MV-4-11 (cell line): ENCODE measurements around the gene DENND4B.

Experiments used
- DNase-seq: peaks from one replicate; lab custom pipeline; 2025; lab: John Stamatoyannopoulos, UW

The DENND4B gene

DNA sequence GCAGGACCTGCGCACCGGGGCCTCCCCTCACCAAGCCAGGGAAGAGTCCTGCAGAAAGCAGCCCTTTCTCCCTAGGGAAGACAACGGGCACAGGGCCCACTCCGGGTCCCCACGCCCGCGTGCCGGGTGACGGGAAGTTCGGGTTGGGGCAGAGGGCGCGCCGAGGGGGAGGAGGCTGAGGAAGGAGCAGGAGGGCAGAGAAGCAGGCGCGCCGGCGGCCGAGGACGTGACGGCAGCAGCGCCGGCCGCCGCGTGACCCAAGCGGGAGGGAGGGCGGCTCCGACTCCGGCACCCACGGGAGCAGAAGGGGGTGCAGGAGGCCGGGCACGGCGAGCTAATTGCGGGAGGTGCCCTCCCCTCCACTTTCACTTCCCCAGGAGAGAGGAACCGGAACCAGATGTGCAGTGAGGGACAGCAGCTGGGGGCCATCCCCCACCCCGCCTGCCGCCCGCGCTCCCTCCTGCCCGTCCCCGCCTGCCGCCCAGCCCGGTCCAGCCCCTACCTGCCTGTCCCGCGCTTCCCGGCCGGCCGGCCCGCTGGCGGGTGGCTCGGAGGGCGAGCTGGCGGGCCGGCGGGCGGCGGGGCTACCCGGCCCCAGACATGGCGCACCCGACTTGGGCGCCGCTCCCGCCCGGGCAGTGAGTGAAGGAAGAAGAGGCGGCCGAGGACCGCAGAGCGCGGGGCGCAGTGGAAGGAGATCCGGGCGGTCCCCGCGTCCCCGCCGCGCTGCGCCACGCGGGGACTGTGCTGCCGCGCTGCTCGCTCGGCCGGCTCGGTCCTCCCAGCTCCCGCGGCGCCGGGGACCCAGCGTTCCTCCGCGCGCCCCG is 510 bp downstream of the DENND4B start:
- DNase-seq, result peak; percentile 95

DNA sequence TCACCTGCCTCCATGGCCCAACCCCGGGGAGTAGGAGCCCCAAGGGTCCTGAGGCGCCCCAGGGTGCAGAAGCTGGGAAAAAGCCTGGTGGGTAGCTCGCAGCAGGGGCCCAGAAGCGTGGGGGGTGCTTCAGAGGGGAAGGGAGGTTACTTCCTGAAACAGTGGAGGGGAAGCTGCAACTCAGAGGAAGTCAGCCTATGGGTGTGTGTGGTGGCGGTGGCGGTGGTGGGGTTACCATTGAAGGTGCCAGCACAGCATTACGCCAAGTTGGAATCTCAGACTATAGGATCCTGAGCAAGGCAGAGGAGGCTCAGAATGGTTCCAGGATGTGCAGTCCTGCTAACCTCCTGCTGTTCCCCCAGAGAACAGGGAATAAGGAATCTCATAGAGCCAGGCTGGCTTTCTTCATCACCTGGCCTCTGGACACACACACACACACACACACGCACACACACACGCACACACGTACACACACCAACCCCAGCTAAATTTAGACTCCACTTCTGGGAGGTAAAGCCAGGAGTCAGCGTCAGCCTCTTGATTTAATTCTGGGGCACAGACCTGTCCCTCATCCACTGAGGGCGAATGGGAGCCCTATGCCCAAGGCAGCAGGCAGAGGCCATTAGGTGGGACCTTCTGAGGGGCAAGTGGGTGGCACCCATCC is 1.3 kb downstream of the DENND4B start:
- peak; percentile 89 for DNase-seq

DNA sequence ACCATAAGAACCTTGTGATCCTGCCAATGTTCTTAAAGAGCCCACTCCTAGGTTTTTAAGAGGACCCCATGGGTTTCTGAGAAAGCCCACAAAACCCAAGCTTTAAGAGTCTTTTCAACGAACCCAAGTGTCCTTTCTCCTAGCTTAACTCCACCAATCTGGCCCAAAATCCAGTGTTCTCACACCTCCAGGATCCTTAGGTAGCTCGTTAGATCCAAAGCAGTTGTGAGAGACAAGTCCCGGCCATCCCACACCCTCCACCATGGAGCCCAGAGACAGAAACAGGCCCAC is 1.7 kb downstream of the DENND4B start:
- no peak for DNase-seq

DNA sequence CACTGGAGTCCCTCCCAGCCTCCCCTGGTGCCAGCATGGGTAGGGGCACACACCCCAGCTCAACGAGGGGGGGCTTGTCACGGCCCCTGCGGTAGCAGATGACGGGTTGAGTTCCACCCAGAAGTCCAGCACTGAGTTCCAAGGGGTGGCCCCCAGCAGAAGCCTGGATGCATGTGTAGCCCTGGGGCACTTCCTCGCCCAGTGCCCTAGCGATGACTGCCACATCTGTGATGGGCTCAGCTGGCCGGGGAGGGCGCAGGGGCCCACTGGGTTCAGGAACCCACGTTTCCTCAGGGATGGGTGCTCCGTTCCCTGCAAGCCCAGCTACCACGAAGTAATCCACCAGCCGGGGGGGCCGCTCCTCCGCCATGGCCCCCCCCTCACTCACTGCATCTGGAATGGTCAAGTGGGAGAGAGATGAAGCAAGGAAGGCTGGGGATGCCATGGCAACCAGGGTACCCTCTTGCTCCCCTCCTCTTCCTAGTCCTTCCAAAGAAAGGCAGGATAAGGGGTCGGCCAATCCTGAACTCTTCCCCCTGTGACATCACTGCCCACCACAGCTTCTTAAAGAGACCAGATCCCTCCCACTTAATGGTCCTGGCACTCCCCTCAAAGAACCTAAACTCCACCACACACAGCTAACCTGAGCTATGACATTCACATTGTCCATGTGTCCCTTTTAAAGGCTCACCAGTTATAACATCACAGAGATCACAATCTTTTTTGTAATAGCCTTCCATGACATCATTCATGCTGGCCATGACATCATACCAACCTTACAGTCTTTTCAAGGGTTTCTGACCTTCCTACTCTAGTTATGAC is 2.3 kb downstream of the DENND4B start:
- DNase-seq, result peak; percentile 50

DNA sequence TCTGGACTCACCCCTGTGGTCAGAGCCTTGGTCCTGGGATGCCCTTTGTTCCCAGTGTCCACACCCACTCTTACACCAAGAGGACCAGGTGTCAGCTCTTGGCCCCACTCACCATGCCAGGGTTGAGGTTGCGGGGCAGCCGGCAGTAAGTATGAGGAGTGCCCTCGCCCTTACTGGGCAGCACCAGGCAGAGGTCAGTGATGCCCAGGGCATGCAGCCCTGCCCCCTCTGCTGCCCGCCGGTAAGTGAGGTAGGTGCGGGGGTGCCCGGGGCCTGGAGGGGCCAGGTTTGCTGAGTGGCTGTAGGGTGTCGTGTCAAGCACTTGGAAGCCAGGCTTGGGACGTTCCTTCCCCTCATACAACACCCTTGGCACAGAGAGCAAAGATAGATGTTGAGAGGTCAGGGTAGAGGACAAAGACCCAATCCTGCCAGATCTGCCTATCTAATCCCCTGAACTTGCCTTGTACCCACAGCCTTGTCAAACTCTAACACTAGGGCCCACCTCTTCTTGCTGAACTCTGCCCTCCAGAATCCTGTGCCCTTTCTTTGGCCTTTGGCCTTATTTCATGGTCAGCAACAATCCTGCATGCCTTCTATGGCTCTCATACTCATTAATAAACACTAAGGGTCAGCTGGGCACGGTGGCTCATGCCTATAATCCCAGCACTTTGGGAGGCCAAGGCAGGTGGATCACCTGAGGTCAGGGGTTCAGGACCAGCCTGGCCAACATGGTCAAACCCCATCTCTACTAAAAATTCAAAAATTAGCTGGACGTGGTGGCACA is 3.6 kb downstream of the DENND4B start:
- no peak for DNase-seq

DNA sequence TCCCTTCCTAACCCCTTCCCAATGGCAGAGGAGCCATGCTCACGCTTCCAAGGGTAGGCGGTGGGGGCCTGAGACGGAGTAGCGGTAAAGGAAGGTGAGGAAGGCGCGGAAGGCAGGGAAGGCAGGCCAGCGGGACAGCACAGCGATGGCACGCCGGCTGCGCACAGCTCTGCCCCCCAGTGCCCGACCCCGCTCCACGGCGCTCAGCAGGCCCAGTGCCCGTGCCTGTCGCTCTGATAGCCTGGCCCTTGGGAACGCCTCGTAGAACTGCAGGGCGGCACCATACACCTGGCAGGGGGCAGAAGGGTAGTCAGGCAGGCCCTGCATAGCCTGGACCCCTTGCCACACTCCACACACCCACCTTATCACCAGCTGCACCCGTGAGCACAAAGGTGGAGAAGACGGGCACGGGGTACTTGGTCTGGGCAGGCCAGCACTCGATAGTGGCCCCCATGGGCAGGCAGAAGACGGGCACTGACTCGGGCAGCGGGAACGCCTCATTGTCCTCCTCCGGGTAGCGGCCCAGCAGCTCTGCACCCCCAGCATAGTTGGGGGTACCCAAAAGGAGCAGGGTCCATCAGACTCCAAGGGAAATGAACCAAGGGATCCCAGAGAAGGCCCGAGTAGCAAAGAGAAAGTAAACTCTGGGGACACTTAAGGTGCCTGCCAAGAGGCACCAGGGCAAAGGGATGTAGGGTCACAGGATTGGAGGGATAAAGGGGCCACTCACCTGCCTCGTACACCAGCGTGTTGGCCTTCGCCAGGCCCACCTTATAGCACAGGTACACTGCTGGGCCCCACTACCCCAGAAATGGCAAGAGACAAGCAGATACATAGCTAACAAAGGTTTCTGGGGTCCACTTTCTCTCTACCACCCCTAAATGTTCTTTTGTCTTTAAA is 4.4 kb downstream of the DENND4B start:
- DNase-seq, result no peak

DNA sequence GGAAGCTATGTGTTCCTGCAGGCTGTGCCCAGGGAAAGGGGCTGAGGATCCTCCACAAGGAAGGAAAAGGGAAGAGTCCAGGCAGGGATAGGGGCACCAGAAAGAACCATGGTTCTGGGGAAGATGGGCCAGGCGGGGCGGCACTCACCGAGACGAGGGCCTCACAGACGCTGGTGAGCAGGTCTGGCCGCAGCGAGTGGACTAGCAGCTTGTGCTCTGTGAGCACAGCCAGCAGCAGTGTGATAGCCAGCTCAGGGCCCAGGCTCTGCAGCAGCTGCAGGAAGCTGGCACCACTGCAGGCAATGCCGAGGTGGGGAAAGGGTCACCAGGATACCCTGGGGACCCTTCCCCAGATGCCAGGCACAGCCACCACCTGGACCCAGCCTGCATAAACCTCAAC is 5.8 kb downstream of the DENND4B start:
- no peak for DNase-seq

DNA sequence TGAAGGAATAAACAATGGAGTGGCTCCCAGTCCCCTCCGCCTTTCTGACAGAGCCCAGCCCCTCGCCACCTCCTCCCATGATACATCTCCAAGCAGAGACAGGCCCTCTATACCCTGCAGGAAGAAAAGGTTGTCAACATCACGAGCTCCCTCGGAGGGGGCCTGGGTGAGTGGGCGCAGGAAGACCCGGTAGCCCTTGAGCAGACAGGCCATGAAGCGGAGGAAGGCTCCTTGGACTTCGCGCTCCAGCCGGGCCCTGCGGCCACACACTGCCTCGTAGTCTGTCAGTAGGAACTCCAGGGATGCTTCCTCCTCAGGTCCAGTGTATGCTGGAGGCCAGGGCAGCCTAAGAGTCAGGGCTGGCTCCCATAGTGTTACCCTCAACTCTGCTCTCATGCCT is 7.0 kb downstream of the DENND4B start:
- no peak for DNase-seq

DNA sequence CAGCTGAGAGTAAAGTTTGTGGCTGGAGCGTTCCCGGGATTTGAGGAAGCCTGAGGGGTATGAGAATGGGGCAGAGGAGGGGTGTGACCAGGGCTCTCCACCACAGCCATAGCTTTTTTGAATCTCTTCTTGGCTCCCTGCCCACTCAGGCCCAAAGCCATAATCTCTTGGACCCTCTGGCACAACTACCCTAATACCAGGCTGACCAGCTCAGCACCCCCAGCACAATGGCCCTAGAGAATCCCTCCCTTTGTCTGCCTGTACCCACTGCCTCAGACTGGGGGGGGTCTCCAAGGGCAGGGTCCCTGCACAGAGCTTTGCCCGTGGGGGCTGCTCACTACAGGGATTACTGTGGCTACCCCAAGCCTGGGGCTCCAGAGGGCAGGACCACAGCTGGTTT is 7.5 kb downstream of the DENND4B start:
- no peak for DNase-seq

DNA sequence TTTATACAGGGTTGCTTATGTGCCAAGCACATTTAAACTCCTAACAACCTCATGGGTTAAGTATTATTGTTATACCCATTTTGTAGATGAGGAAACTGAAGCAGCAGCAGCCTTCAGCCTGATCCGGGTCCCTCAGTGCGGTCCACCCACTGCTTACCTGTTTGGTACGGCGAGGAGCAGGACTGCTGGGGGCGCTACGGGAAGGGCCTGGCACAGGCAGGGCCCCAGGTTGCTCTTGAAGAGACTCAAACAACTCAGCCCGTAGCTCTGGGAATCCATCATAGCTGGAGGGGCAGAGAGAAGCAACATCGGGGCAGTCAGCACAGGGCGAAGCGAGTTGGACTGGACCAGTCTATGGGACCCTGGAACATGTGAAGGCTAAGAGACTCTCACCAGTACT is 9.2 kb downstream of the DENND4B start:
- DNase-seq, result no peak

DNA sequence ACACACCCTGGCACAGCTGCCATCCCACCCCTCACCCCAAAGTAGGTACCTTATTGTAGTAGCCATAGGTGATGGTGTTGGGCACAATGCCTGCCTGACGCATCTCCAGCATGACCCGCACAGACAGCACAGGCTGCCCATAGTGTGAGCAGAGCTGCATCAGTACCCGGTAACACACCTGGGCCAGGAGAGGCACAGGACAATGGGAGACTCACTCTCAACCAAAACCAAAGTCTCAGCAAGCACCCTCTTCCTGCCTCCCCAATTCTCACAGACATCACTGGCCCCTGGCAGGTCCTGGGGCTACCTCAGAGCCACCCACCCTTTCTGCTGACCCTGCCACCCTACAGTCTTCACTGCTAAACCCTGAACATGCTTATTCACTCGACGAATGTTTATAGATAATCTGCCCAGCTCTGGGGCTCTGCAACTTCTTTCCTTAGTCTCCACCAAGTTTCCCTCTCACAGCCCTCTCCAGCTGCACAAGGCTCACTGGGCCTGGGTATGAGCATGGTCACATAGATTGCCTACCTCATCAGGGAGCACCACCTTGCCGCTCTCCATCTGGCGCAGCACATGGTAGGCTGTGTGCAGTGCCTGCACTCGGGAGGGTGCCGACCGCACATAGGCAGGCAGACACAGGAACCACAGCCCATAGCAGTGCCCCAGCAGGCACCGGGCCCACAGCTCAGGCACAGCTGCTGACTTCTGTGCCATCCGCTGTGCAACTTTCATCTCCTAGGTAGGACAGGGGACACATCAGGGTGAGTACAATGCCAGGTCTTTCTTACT is 10.3 kb downstream of the DENND4B start:
- no peak for DNase-seq

DNA sequence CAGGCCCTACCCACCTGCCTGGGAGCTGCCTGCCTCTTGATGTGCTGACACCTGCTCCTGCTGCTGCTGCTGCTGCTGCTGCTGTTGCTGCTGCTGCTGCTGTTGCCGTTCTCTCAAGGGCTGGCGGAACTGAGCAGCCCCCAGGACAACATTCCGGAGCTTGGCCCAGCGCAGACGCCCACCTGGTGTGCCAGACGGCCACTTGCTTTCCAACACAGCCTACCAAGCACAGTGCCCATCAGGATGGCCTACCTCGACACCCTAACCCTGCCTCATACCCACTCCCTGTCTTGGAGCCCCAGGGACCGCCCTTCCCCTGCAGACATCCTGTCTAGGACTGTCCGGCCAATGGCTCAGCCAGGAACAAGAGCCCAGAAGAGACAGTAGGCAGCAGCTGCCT is 11.8 kb downstream of the DENND4B start:
- no peak for DNase-seq

DNA sequence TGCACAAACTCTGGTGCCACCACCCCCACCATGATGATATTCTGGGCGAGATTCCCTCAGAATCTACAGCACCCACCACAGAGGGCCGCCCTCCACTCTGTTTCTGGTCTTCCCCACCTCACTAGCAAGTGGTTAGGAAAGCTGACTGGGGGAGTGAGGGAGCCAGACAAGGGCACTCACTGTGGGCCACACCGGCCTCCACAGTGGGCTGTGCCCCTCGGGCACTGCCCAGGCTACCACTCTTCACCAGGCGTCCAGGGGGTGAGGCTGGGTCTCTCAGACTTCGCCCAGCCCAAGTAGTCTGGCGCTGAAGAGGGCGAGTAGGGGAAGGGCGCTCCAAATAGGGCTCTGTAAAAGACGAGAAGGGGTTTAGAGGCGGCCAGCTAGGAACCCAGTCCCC is 12.6 kb downstream of the DENND4B start:
- no peak for DNase-seq

DNA sequence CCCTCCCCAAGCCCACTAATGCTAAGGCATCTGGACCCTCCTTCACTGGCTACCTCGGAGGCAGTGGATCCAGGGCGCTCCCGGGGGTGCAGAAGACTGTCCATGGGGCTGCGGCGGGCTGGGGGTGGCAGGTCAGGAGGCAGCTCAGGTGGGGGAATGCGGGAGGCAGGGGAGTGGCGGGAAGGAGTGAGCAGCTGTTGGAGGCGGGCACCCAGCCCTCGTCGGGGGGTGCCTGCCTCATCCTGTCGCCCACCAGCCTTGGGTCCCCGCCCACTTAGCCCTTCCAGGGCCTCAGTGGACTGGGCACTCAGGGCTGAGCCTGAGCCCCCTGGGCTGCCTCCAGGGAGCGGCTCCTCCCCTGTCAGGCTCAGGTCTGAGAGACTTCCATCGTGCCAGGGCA is 13.1 kb downstream of the DENND4B start:
- DNase-seq, result no peak

DNA sequence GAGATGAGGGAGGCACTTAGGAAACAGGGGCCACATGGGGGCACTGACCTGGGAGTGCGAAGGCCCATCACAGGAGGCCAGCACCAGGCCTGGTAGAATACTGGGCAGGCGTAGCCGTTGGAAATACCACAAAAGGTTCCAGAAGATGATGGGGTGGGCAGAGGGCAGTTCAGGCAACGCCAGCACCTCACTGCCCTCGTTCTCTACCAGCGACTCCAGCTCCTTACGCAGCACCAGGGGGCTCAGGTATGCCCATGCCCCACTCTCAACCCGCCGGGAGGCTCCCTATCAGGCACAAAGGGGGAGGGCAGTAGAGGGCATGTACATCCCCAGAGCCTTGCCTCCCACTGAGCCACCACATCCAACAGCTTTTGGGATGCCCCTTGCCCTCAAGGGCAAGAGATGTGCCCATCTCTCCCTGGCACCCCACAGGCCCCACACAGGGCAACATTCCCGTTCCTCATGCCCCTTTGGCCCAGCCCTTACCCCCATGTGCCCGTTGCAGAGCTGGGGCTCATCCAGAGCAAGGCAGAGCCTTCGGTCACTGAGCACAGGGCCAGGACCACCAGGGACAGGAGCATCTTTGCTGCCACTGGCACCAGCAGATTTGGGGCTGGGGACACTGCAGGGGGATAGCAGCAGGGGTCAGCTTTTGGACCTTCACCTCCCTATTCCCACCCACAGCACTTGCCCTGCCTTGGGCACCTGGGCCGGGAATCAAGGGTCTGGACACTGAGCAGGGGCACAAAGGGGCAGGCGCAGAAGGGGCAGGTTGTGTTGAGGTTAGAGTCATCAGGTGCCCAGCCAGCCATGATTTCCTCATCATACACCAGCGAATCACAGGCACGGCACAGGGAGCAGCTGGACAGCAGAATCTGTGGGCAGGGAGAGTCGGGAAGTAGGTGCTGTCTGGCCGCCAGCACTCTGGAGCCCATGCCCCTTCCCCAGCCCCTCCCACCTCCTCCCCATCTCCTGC is 14.1 kb downstream of the DENND4B start:
- no peak for DNase-seq

DNA sequence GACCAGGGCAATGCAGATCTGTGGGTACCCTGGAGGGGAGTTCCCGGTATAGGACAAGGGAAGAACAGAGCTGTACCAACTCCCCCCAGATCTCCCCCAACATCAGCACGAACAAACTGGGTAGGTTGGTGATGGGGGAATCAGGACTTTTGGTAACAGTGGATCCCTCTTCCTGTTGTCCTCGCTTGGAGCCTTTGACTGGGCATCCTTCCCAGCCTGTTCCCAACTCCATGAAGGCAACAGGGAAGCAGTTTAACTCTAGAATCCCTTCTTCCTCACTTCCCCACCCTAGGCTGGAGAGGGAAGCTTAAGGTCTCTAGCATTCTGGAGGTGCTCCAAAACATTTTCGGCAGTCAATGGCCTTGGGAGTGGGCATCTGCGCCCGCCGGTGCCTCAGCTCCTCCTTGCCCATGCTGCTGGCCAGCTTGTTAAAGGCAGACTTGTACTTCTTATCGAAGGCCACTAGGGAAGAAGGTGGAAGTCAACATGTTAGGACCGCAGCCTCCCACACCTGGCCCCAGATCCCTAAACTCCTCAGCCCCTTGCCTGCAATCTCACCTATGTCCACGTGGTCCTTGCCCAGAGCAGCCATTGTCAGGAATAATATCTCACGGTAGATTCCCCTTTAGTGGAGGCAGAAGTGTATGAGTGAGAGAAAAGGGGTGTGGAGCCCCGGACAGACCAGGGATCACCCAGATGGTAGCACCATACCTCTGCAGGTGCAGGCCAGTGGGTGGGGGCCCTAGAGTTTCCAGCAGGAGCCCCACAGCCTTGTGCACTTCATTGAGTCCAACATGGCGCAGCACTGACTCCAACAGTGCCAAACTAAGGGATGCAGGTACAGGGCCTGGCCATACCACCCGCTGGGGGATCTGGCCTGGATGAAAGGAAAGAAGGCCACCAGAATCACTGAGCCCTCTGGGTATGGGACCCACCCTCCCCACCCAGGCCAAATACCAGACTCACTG is 16.3 kb downstream of the DENND4B start:
- no peak for DNase-seq

DNA sequence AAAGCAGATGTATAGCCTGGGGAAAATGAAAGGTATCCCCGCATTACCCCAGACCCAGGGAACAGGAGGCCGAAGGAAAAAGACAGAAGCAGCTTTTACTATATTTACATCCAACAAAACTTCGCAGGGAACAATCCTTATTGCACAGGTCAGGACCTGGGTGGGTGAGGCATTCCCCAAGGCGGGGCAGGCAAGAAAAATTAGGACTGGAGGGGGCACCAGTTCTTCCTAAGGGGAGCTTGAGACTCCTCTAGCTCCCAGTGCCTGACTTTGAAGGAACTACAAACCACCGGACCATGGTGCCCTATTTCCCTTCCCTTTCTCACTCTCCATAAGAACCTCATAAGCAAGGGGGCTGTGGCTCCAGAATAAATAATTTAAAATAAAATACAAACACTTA is 17.1 kb downstream of the DENND4B start:
- DNase-seq, result no peak

DNA sequence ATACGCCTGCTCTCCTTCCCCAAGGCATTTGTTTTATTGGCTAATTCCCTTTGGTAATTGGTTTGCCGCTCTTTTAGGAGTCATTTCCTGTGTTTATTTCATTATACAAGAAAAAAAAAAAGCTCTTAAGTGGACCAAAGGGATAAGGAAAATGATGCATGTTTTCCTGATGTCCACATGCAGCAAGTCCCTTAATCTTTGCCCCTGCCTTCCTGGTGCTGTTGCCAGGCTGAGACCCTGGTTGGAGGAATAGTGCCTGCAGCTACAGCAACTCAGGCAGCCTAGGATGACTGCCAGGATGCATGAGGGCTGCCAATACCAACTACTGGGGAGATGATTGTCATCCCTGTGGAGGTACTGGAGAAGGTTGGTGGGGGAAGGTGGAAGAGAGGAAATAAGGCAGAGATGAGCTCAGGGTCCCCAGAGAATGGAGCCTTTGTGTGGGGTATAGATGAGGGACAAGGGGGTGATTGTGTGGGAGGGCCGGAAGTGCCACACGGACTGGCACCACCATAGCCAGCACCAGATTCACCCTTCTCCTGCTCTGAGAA is 17.7 kb downstream of the DENND4B start:
- no peak for DNase-seq
